A204.1 (cell line): ENCODE data around the gene RAB34.
"Not testable (repeated sequence)": the region's sequence is repeated elsewhere in the genome, so short reads cannot be mapped to it uniquely, and the experiment has no call there.

ENCODE experiments used
- FAIRE-seq: peaks from 2 replicates; lab custom pipeline; 2012; peaks lifted over from hg19 to GRCh38; lab: Jason Lieb, UNC

The RAB34 gene

GRCh38 chr17:28746611-28747050 is 29.0 kb upstream of the RAB34 start:
- FAIRE-seq, result no peak

GRCh38 chr17:28745786-28746411 is 28.2 kb upstream of the RAB34 start:
- FAIRE-seq, result no peak

GRCh38 chr17:28744972-28745785 is 27.5 kb upstream of the RAB34 start:
- no peak for FAIRE-seq

GRCh38 chr17:28744104-28744971 is 26.7 kb upstream of the RAB34 start:
- no peak for FAIRE-seq

- no peak for FAIRE-seq
Measured at GRCh38 chr17:28743243-28744103, 25.8 kb upstream of the RAB34 start, which contains the start of gene TRAF4. TRAF4 (plus strand) TSS chr17:28744011; CDS start chr17:28744113, 102 bp downstream.

GRCh38 chr17:28741358-28742349 is 24.0 kb upstream of the RAB34 start:
- no peak for FAIRE-seq

GRCh38 chr17:28740406-28741357 is 23.0 kb upstream of the RAB34 start:
- FAIRE-seq, result no peak

GRCh38 chr17:28738680-28739384 is 21.2 kb upstream of the RAB34 start:
- FAIRE-seq, result no peak

- FAIRE-seq, result no peak
Measured at GRCh38 chr17:28737770-28738679, 20.4 kb upstream of the RAB34 start.

- no peak for FAIRE-seq
Measured at GRCh38 chr17:28737316-28737715, 19.6 kb upstream of the RAB34 start.

- not testable (repeated sequence) for FAIRE-seq
Measured at GRCh38 chr17:28735913-28736769, 18.5 kb upstream of the RAB34 start.

GRCh38 chr17:28735242-28735722 is 17.6 kb upstream of the RAB34 start:
- no peak for FAIRE-seq

GRCh38 chr17:28734712-28735241 is 17.1 kb upstream of the RAB34 start:
- no peak for FAIRE-seq

GRCh38 chr17:28733346-28733745 is 15.7 kb upstream of the RAB34 start:
- no peak for FAIRE-seq

- FAIRE-seq, result no peak
Measured at GRCh38 chr17:28729950-28730330, 12.3 kb upstream of the RAB34 start.
